H1 (cell line): ENCODE data around the gene RNF157. TPM values are rescaled to one million over a fixed set of nuclear protein-coding genes. Genes with fewer than 3 reads are reported as not detected.

Experiments used
- CTCF ChIA-PET: fragments of 300-600 bp; sonication (Branson Sonifier 250); formaldehyde crosslinking; loops from one replicate; lab custom pipeline; 2021; ENCODE audit not compliant: partially characterized antibody; lab: Charles Lee
- POLR2A ChIA-PET: fragments of 300-600 bp; sonication (Branson Sonifier 250); formaldehyde crosslinking; loops from one replicate; lab custom pipeline; 2021; ENCODE audit warnings: inconsistent platforms; ENCODE audit not compliant: partially characterized antibody; lab: Charles Lee
- DNase-seq, 2 experiments: peaks; one replicate each; pipeline versions ENCODE4 v3.0.0 to v3.0.0-alpha.2; 2010 to 2022; ENCODE audit warnings: low spot score in 2 of 2, low read depth in 1 of 2, mixed read lengths in 1 of 2
- FAIRE-seq: peaks from 2 replicates; lab custom pipeline; 2011; peaks lifted over from hg19 to GRCh38; lab: Jason Lieb, UNC
- H2AFZ ChIP-seq: 2 replicates; pipeline ENCODE4 v1.8.1; 2012; ENCODE audit warnings: low read length, inconsistent platforms
- H2AK5ac ChIP-seq: 2 replicates; pipeline ENCODE4 v1.6.1; 2013; ENCODE audit warnings: low read depth, low read length
- H2BK120ac ChIP-seq: replicated peaks from 2 replicates; pipeline ENCODE3; 2013; ENCODE audit warnings: low read depth, low read length, inconsistent platforms
- H2BK12ac ChIP-seq: 2 replicates; pipeline ENCODE4 v1.6.1; 2013; ENCODE audit warnings: low read depth, low read length
- H2BK15ac ChIP-seq: 2 replicates; pipeline ENCODE4 v1.6.1; 2013; ENCODE audit warnings: low read length
- H2BK20ac ChIP-seq: 2 replicates; pipeline ENCODE4 v1.6.1; 2013; ENCODE audit warnings: low read length
- H2BK5ac ChIP-seq: 2 replicates; pipeline ENCODE4 v1.6.1; 2013; ENCODE audit warnings: low read depth, low read length
- H3K14ac ChIP-seq: 2 replicates; pipeline ENCODE4 v1.6.1; 2013; ENCODE audit warnings: inconsistent platforms; ENCODE audit not compliant: insufficient read length
- H3K18ac ChIP-seq: 2 replicates; pipeline ENCODE4 v1.6.1; 2013; ENCODE audit warnings: low read length; ENCODE audit errors: extremely low read depth
- H3K23ac ChIP-seq: 2 replicates; pipeline ENCODE4 v1.6.1; 2013; ENCODE audit warnings: inconsistent platforms; ENCODE audit not compliant: insufficient read length
- H3K23me2 ChIP-seq: 2 replicates; pipeline ENCODE4 v1.6.1; 2013; ENCODE audit warnings: low read depth, low read length
- H3K27ac ChIP-seq: 2 replicates; pipeline ENCODE4 v1.6.1; 2011; ENCODE audit warnings: low read depth, low read length, inconsistent platforms
- H3K27me3 ChIP-seq, 4 experiments: replicated peaks in 1 of 4; 1 replicate in 1 of 4; 2 replicates in 3 of 4; pipeline versions ENCODE4 v1.6.1 to v1.8.1; 2011 to 2013; ENCODE audit warnings: low read length in 3 of 4, mild to moderate bottlenecking in 3 of 4, inconsistent platforms in 2 of 4, mixed read lengths in 2 of 4, moderate library complexity in 1 of 4; ENCODE audit not compliant: control insufficient read depth in 3 of 4, insufficient read depth in 3 of 4; ENCODE audit errors: extremely low read depth in 1 of 4
- H3K36me3 ChIP-seq, 4 experiments: 2 replicates each; pipeline versions ENCODE4 v1.6.1 to v1.8.1; 2011 to 2013; ENCODE audit warnings: mild to moderate bottlenecking in 4 of 4, low read length in 3 of 4, moderate library complexity in 2 of 4, control low read depth in 1 of 4, inconsistent platforms in 1 of 4; ENCODE audit not compliant: insufficient read depth in 4 of 4, control insufficient read depth in 2 of 4
- H3K4ac ChIP-seq: replicated peaks from 2 replicates; pipeline ENCODE3; 2013; ENCODE audit warnings: low read length, low read depth, mixed read lengths, inconsistent platforms; ENCODE audit not compliant: insufficient read length
- H3K4me1 ChIP-seq, 4 experiments: replicated peaks in 1 of 4; 1 replicate in 1 of 4; 2 replicates in 3 of 4; pipeline versions ENCODE4 v1.6.1 to v1.8.1; 2011 to 2013; ENCODE audit warnings: low read length in 3 of 4, inconsistent platforms in 2 of 4, mixed read lengths in 1 of 4; ENCODE audit not compliant: insufficient read depth in 4 of 4, control insufficient read depth in 3 of 4
- H3K4me2 ChIP-seq, 2 experiments: 2 replicates each; pipeline versions ENCODE4 v1.6.1 to v1.8.1; 2011 to 2013; ENCODE audit warnings: low read depth in 2 of 2, low read length in 2 of 2, control low read depth in 1 of 2, inconsistent platforms in 1 of 2, mild to moderate bottlenecking in 1 of 2; ENCODE audit not compliant: insufficient read depth in 1 of 2
- H3K4me3 ChIP-seq, 4 experiments: fragments of 200-600, 300-600 bp in 1 of 4; sonication (generic), shearing (Covaris generic), sonication (Bioruptor Twin) in 1 of 4; 2 replicates each; pipeline versions ENCODE4 v1.5.1 to v1.8.1; 2011 to 2016; ENCODE audit warnings: low read length in 4 of 4, low read depth in 3 of 4, control low read depth in 2 of 4, inconsistent platforms in 2 of 4, mild to moderate bottlenecking in 2 of 4, mixed read lengths in 1 of 4, moderate library complexity in 1 of 4; ENCODE audit not compliant: insufficient read depth in 2 of 4; ENCODE audit errors: extremely low read depth in 1 of 4
- H3K56ac ChIP-seq: replicated peaks from 2 replicates; pipeline ENCODE3; 2013; ENCODE audit warnings: low read depth, mild to moderate bottlenecking, mixed read lengths, low read length, inconsistent platforms; ENCODE audit not compliant: insufficient read length
- H3K79me1 ChIP-seq: 2 replicates; pipeline ENCODE4 v1.6.1; 2013; ENCODE audit warnings: low read depth, low read length, control low read depth
- H3K79me2 ChIP-seq, 2 experiments: 2 replicates each; pipeline versions ENCODE4 v1.6.1 to v1.8.1; 2012 to 2013; ENCODE audit warnings: low read length in 2 of 2, mild to moderate bottlenecking in 2 of 2, inconsistent platforms in 1 of 2; ENCODE audit not compliant: insufficient read depth in 2 of 2, control insufficient read depth in 1 of 2
- H3K9ac ChIP-seq, 4 experiments: replicated peaks in 1 of 4; 1 replicate in 1 of 4; 2 replicates in 3 of 4; pipeline versions ENCODE4 v1.6.1 to v1.8.1; 2011 to 2013; ENCODE audit warnings: low read depth in 3 of 4, low read length in 3 of 4, control low read depth in 2 of 4, mild to moderate bottlenecking in 2 of 4, moderate library complexity in 2 of 4, inconsistent platforms in 1 of 4; ENCODE audit errors: extremely low read depth in 1 of 4
- H3K9me3 ChIP-seq, 2 experiments: 2 replicates each; pipeline versions ENCODE4 v1.6.1 to v1.8.1; 2012 to 2013; ENCODE audit warnings: mild to moderate bottlenecking in 2 of 2, moderate library complexity in 2 of 2, control low read depth in 1 of 2, inconsistent platforms in 1 of 2, low read depth in 1 of 2, low read length in 1 of 2, mixed read lengths in 1 of 2; ENCODE audit not compliant: insufficient read depth in 2 of 2
- H4K20me1 ChIP-seq, 2 experiments: replicated peaks in 1 of 2; 2 replicates each; pipeline versions ENCODE3 to v1.8.1; 2011 to 2013; ENCODE audit warnings: inconsistent platforms in 2 of 2, low read length in 2 of 2, mild to moderate bottlenecking in 1 of 2; ENCODE audit not compliant: insufficient read depth in 2 of 2, control insufficient read depth in 1 of 2
- H4K5ac ChIP-seq: 2 replicates; pipeline ENCODE4 v1.6.1; 2013; ENCODE audit warnings: low read length, low read depth, mixed read lengths, inconsistent platforms; ENCODE audit not compliant: insufficient read length
- H4K8ac ChIP-seq: 2 replicates; pipeline ENCODE4 v1.8.0; 2013; ENCODE audit warnings: mild to moderate bottlenecking, moderate library complexity, low read length, inconsistent platforms; ENCODE audit not compliant: insufficient read depth; ENCODE audit errors: extremely low read depth
- H4K91ac ChIP-seq: replicated peaks from 2 replicates; pipeline ENCODE3; 2013; ENCODE audit warnings: low read length, mixed read lengths, inconsistent platforms; ENCODE audit not compliant: insufficient read length
- BACH1 ChIP-seq: IDR thresholded peaks from 2 replicates; pipeline ENCODE4 v1.6.1; 2012; ENCODE audit warnings: low read length, improper control_type of control experiment
- GTF2F1 ChIP-seq: IDR thresholded peaks from 2 replicates; pipeline ENCODE4 v1.6.1; 2012; ENCODE audit warnings: low read depth, low read length, improper control_type of control experiment, borderline replicate concordance
- MAFK ChIP-seq: IDR thresholded peaks from 2 replicates; pipeline ENCODE4 v1.6.1; 2012; ENCODE audit warnings: low read depth, mild to moderate bottlenecking, improper control_type of control experiment, low read length
- PHF8 ChIP-seq: fragments of 200-600 bp; sonication (generic); conservative IDR thresholded peaks from 2 replicates; pipeline ENCODE4 v1.7.1; 2012; ENCODE audit warnings: low read depth, mild to moderate bottlenecking, inconsistent platforms, low read length, moderate library complexity
- RBBP5 ChIP-seq: IDR thresholded peaks from 2 replicates; pipeline ENCODE4 v1.7.1; 2012; ENCODE audit warnings: low read depth, mild to moderate bottlenecking, inconsistent platforms, low read length, moderate library complexity, borderline replicate concordance
- RNF2 ChIP-seq: fragments of 200-900, 300-1000 bp; sonication (generic); IDR thresholded peaks from 2 replicates; pipeline ENCODE4 v1.7.1; 2016; ENCODE audit warnings: borderline replicate concordance, low read depth, mild to moderate bottlenecking, antibody characterized with exemption, low read length; ENCODE audit not compliant: poor library complexity, severe bottlenecking; ENCODE audit errors: missing control alignments
- SIX5 ChIP-seq: IDR thresholded peaks from 2 replicates; pipeline ENCODE4 v1.6.1; 2011; ENCODE audit warnings: mild to moderate bottlenecking, low read depth, low read length
- TAF1 ChIP-seq: IDR thresholded peaks from 2 replicates; pipeline ENCODE4 v1.6.1; 2011; ENCODE audit warnings: mild to moderate bottlenecking, low read depth, low read length
- TCF12 ChIP-seq: IDR thresholded peaks from 2 replicates; pipeline ENCODE4 v1.6.1; 2011; ENCODE audit warnings: low read depth, mild to moderate bottlenecking, low read length
- WGBS, 2 experiments: shearing (Covaris generic) in 1 of 2; methylation state at CpG; one replicate each; pipeline versions ENCODE4 v1.1.6 to v1.1.7; 2013 to 2015; ENCODE audit warnings: low lambda C conversion rate in 2 of 2, mixed read lengths in 2 of 2, inconsistent platforms in 1 of 2, low coverage in 1 of 2, missing lambda C conversion rate in 1 of 2; ENCODE audit not compliant: insufficient replicate concordance in 2 of 2, insufficient coverage in 1 of 2, insufficient read length in 1 of 2; ENCODE audit errors: extremely low coverage in 1 of 2, missing lambda C conversion rate in 1 of 2; 5-methylcytosine and 5-hydroxymethylcytosine counted together
- polyA plus RNA-seq, 7 experiments: library from polyadenylated mRNA; depleted of rRNA in 3 of 7; stranded (reverse) in 5 of 7; unstranded in 2 of 7; fragments of >200 nt in 5 of 7; fragments of 200-250 nt in 2 of 7; gene quantifications; 1 replicate in 5 of 7; 2 replicates in 1 of 7; 4 replicates in 1 of 7; pipeline versions ENCODE4 v1.2.1 to v1.2.3, GENCODE V29; 2011 to 2013; ENCODE audit warnings: missing spikeins in 2 of 7, mixed read lengths in 2 of 7
- total RNA-seq: library from RNA; stranded (reverse); fragmentation: NEBNext Ultra II Directional; extraction: Animal tissue kit (Norgen Biotek cat#: 25700); gene quantifications from 2 replicates; pipeline ENCODE4 v1.2.1, GENCODE V29; 2021
- TF ChIP-seq, protein P1 (sequence below): IDR thresholded peaks from 2 replicates; pipeline ENCODE4 v1.6.1; 2012; ENCODE audit warnings: inconsistent platforms
- TF ChIP-seq, protein P2 (sequence below): IDR thresholded peaks from 2 replicates; pipeline ENCODE4 v1.6.1; 2012; ENCODE audit warnings: inconsistent platforms

The RNF157 gene
- total and polyA plus RNA-seq, 2 of the 8 experiments (the other 6 are each of a cell fraction or from before 2014, with no cell fraction given), result 13.4 to 16.7 TPM

DNA sequence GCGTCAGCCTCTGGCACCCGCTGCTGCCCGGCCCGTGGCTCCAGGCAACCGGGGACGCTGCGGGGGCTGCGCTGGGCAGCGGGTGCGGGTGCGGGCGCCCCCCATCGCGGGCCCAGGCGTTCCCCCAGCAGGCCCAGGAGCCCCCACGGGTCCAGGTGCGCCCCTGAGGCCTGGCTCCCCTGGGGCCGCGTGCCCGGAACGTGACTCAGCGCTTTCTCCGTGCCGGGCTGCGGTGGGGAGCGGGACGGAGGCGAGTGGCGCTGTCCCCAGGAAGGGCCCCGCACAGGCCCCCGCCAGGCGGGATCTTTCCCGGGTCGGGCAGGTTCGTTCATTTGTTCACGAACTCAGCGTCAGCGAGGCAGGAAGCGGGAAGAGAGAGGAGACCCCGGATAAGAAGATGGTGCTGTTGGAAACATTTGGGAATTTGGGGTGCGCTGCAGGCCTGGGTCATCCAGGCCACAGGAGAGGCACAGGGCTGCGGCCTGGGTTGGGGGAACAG, 118.3 kb downstream of the RNF157 start:
- Histone ChIP-seq H3K4me1 (peaks cover 7 to 32% (median 19%) of the 10 kb centered on the region in 4 experiments), H3K4me2 (peak overlapping the region; percentile 5 to 57; a peak in 3 of 4 replicates), H4K5ac (no peak overlapping the region), H3K27ac (no peak overlapping the region), H2BK5ac (peak overlapping the region; percentile 52; the same call in 1 of the 2 replicates), H3K4me3 (peak overlapping the region in 3 of 4 experiments; percentile 1 to 48 (median 10); a peak in 5 of 8 replicates), H3K9ac (no peak overlapping the region; a peak in 1 of 7 replicates), H3K4ac (peak overlapping the region; percentile 28), H2BK12ac (peak overlapping the region; percentile 68), H3K36me3 (no peaks in the 10 kb centered on the region), H3K56ac (peak overlapping the region; percentile 49), H3K27me3 (peaks cover 0 to 13% (median 7%) of the 10 kb centered on the region in 4 experiments; a peak in 4 of 7 replicates), H4K20me1 (no peaks in the 10 kb centered on the region), H3K79me1 (no peaks in the 10 kb centered on the region), H3K18ac (peak overlapping the region; percentile 34), H2BK15ac (no peak overlapping the region), H3K23me2 (peaks cover 2% of the 10 kb centered on the region; the same call in 1 of the 2 replicates), H4K8ac (peak overlapping the region; percentile 84), H2AFZ (no peak overlapping the region), H3K14ac (no peak overlapping the region), H3K79me2 (no peaks in the 10 kb centered on the region), H2BK20ac (peak overlapping the region; percentile 89; the same call in 1 of the 2 replicates), H3K9me3 (no peaks in the 10 kb centered on the region), H4K91ac (peak overlapping the region; percentile 89), H3K23ac (no peak overlapping the region), H2AK5ac (no peak overlapping the region), H2BK120ac (no peak overlapping the region)
- DNase-seq, result peak in 1 of 2 experiments; percentile 79
- WGBS, 2 experiments, result 32% methylated on average over 34 of the region's 42 CpGs; no CpG with 5 or more reads in 1 of the 2 experiments
- POLR2A ChIA-PET, result interaction anchor here (0.8 to 5.4 kb wide), 10 partner anchors 11 to 119 kb away, joined by 3 to 70 read pairs (median 4); partner anchors contain the start of genes EXOC7, FOXJ1 and GALR2
- TF ChIP-seq RNF2 (peak; percentile 50), TCF12 (no peak), RBBP5 (peak; percentile 36; the same call in 1 of the 2 replicates), GTF2F1 (no peak), PHF8 (0 out of 2 replicates have a peak, but pooled peaks have one; percentile 14), BACH1 (peak; percentile 95), SIX5 (no peak), MAFK (peak; percentile 78; the same call in 1 of the 2 replicates), TAF1 (no peak)
- TF ChIP-seq, protein P1, sequence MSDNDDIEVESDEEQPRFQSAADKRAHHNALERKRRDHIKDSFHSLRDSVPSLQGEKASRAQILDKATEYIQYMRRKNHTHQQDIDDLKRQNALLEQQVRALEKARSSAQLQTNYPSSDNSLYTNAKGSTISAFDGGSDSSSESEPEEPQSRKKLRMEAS, result peak; percentile 90
- TF ChIP-seq, protein P2, sequence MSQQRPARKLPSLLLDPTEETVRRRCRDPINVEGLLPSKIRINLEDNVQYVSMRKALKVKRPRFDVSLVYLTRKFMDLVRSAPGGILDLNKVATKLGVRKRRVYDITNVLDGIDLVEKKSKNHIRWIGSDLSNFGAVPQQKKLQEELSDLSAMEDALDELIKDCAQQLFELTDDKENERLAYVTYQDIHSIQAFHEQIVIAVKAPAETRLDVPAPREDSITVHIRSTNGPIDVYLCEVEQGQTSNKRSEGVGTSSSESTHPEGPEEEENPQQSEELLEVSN, result peak; percentile 77
- no peak for FAIRE-seq
- CTCF ChIA-PET, result interaction anchor here (0.7 to 41.5 kb wide), 20 partner anchors 10 to 244 kb away, joined by 3 to 778 read pairs (median 5); partner anchors contain the start of gene FOXJ1
